D721Med (cell line): Measurements from ENCODE around the gene IP6K3.

Experiments used
- DNase-seq: peaks from one replicate; pipeline ENCODE4 v3.0.0; 2011; ENCODE audit warnings: low spot score; ENCODE audit not compliant: insufficient read length
- FAIRE-seq: peaks from 2 replicates; lab custom pipeline; 2011; peaks lifted over from hg19 to GRCh38; lab: Jason Lieb, UNC
- TF ChIP-seq, protein P1 (sequence below): IDR thresholded peaks from 2 replicates; pipeline ENCODE4 v1.5.1; 2012; ENCODE audit warnings: mild to moderate bottlenecking, control low read depth; ENCODE audit not compliant: insufficient read depth; ENCODE audit errors: missing control alignments

The IP6K3 gene

GRCh38 chr6:33692760-33693158 is 53.9 kb downstream of the IP6K3 start:
- DNase-seq (no peak), FAIRE-seq (no peak)
- TF ChIP-seq, protein P1, sequence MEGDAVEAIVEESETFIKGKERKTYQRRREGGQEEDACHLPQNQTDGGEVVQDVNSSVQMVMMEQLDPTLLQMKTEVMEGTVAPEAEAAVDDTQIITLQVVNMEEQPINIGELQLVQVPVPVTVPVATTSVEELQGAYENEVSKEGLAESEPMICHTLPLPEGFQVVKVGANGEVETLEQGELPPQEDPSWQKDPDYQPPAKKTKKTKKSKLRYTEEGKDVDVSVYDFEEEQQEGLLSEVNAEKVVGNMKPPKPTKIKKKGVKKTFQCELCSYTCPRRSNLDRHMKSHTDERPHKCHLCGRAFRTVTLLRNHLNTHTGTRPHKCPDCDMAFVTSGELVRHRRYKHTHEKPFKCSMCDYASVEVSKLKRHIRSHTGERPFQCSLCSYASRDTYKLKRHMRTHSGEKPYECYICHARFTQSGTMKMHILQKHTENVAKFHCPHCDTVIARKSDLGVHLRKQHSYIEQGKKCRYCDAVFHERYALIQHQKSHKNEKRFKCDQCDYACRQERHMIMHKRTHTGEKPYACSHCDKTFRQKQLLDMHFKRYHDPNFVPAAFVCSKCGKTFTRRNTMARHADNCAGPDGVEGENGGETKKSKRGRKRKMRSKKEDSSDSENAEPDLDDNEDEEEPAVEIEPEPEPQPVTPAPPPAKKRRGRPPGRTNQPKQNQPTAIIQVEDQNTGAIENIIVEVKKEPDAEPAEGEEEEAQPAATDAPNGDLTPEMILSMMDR, result no peak

DNA sequence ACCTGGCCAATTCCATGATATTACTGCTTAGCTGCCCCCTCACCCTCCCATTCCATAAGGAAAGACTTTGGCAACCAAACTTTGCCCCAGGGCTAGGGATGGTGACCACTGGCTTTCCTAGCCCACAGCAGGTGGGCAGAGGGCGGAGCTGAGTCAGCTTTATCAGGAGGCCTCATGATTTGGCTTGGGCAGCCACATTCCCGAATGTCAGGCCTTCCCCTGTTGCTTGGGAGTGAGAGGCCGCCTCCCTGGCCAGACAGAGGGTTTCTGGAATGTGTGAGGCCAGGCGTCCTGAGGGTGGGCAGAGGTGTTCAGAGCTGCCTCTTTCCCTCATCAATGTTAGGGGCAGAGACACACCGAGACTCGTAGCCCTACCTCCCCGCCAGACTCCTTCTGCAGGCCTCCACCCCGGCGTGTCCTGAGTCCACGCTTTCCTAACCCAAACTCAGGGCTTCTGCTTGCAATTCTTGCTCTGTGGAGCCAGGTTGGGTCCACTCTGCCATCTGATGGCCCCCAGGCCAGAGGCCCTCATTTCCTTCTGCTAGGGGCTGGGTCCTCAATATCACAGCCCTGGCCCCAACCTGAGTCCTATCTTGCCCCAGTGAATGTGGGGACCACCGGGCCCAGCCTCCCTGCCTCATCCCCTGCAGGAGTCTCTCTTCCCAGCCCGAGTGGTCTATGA is 54.5 kb downstream of the IP6K3 start:
- FAIRE-seq (no peak), DNase-seq (no peak)
- TF ChIP-seq, protein P1, result no peak

DNA sequence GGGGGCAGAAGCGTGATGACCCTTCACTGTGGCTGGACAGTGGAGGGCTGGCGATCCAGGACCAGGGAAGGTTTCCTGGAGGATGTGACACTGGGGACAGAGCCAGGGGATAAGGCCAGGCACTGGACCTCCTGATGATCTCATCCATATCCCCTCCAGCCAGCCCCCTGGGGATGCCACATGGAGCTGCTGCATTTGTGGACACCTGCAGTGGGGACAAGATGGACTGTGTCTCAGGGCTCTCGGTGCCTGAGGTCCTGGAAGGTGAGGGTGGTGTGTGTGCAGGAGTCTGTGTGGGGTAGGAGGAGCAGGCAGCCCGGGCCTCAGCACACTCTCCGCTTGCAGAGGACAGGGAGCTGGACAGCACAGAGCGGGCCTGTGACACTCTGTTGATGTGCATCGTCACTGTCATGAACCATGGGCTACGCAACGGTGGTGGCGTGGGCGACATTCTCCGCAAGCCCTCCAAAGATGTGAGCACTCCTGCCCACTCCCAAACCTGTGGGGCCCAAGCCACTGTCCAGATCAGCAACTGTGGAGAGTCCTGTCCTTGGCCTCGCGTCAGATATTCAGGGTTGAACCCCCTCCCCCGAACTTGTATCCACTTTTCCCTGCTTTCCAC is 55.1 kb downstream of the IP6K3 start:
- TF ChIP-seq, protein P1, result no peak
- FAIRE-seq (no peak), DNase-seq (no peak)

- TF ChIP-seq, protein P1, result no peak
- no peak for FAIRE-seq
- no peak for DNase-seq
Measured at GRCh38 chr6:33690766-33691165, 55.9 kb downstream of the IP6K3 start.

GRCh38 chr6:33689879-33690278 is 56.8 kb downstream of the IP6K3 start:
- DNase-seq, result no peak
- no peak for FAIRE-seq
- TF ChIP-seq, protein P1, result no peak

DNA sequence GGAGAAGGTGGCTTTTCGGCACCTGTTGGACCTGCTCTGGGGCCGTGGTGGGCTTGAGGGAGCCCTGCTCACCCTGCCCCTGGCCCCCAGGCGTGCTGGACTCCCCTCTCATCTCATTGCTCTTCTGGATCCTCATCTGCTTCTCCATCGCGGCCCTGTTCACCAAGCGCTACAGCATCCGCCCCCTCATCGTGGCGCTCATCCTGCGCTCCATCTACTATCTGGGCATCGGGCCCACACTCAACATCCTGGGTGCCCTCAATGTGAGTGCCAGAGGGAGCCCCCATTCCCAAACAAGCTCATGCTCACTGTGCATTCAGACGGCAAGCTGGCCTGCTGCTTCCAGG is 57.6 kb downstream of the IP6K3 start:
- TF ChIP-seq, protein P1, result no peak
- FAIRE-seq (no peak), DNase-seq (no peak)
